ENCODE data around the gene BEND3.

The BEND3 gene

GRCh38 chr6:107069631-107070548, 45.4 kb downstream of the BEND3 start:
- no peak overlapping the region for H3K4me3 ChIP-seq (replicated peaks; ENCODE audit: low read depth, low read length)
- DNase-seq (ENCODE audit: extremely low read depth, low read depth): no peak
- no peak for TF ChIP-seq CTCF (IDR thresholded peaks at IDR 0.05; ENCODE audit: low read depth, low read length, missing control alignments)

GRCh38 chr6:107068691-107069630, 46.4 kb downstream of the BEND3 start:
- no peak for DNase-seq (ENCODE audit: extremely low read depth, low read depth)
- no peak overlapping the region for H3K4me3 ChIP-seq (replicated peaks; ENCODE audit: low read depth, low read length)
- no peak for TF ChIP-seq CTCF (IDR thresholded peaks at IDR 0.05; ENCODE audit: low read depth, low read length, missing control alignments)

- TF ChIP-seq CTCF (IDR thresholded peaks at IDR 0.05; ENCODE audit: low read depth, low read length, missing control alignments): no peak
- H3K4me3 ChIP-seq (replicated peaks; ENCODE audit: low read depth, low read length): no peak overlapping the region
- DNase-seq (ENCODE audit: extremely low read depth, low read depth): no peak
These were observed 48.3 kb downstream of the BEND3 start for GRCh38 chr6:107066697-107067659.

GRCh38 chr6:107064579-107065065, 50.7 kb downstream of the BEND3 start:
- H3K4me3 ChIP-seq (replicated peaks; ENCODE audit: low read depth, low read length): no peak overlapping the region
- DNase-seq (ENCODE audit: extremely low read depth, low read depth): peak; percentile 31
- TF ChIP-seq CTCF (IDR thresholded peaks at IDR 0.05; ENCODE audit: low read depth, low read length, missing control alignments): no peak

GRCh38 chr6:107062691-107063090, 52.6 kb downstream of the BEND3 start:
- TF ChIP-seq CTCF (IDR thresholded peaks at IDR 0.05; ENCODE audit: low read depth, low read length, missing control alignments): no peak
- no peak overlapping the region for H3K4me3 ChIP-seq (replicated peaks; ENCODE audit: low read depth, low read length)
- no peak for DNase-seq (ENCODE audit: extremely low read depth, low read depth)
